A673 (cell line): ENCODE results near the gene RING1. TPM values are rescaled to one million over a fixed set of nuclear protein-coding genes. Genes with fewer than 3 reads are reported as not detected.

Experiments
- Bru-seq: library from RNA; stranded (reverse); fragments of 400-500 nt; gene quantifications from one replicate; lab custom pipeline; 2021; lab: Mats Ljungman, UMichigan
- BruChase-seq, 2 experiments: library from RNA; stranded (reverse); fragments of 400-500 nt; gene quantifications; one replicate each; lab custom pipeline; 2021; lab: Mats Ljungman, UMichigan
- BruUV-seq: library from RNA; stranded (reverse); fragments of 400-500 nt; replicated peaks from 2 replicates; lab custom pipeline; 2021; lab: Mats Ljungman, UMichigan
- CTCF ChIA-PET: fragments of 300-600 bp; sonication (Branson Sonifier 250); formaldehyde crosslinking; loops from one replicate; lab custom pipeline; 2022; ENCODE audit warnings: antibody characterized with exemption; lab: Charles Lee
- POLR2A ChIA-PET: fragments of 300-600 bp; sonication (Branson Sonifier 250); formaldehyde crosslinking; loops from one replicate; lab custom pipeline; 2022; ENCODE audit warnings: antibody characterized with exemption; ENCODE audit not compliant: low non-redundant PET; lab: Charles Lee
- DNase-seq: peaks from one replicate; pipeline ENCODE4 v3.0.0-alpha.2; 2015; ENCODE audit warnings: low spot score
- H3K27ac ChIP-seq: fragments of 200-600 bp; sonication (generic); 2 replicates; pipeline ENCODE4 v1.5.1; 2016; ENCODE audit warnings: mixed run types, low read depth, mild to moderate bottlenecking, mixed read lengths, antibody characterized with exemption, low read length; ENCODE audit not compliant: poor library complexity, severe bottlenecking
- H3K27me3 ChIP-seq: fragments of 200-600 bp; sonication (generic); replicated peaks from 2 replicates; pipeline ENCODE4 v1.6.1; 2017; ENCODE audit warnings: mixed run types, low read depth, mild to moderate bottlenecking, mixed read lengths, antibody characterized with exemption, low read length; ENCODE audit not compliant: insufficient read depth, poor library complexity
- H3K36me3 ChIP-seq: fragments of 200-600 bp; sonication (generic); 2 replicates; pipeline ENCODE4 v1.6.1; 2016; ENCODE audit warnings: mixed run types, mild to moderate bottlenecking, mixed read lengths, antibody characterized with exemption, low read length; ENCODE audit not compliant: insufficient read depth, poor library complexity, severe bottlenecking
- H3K4me1 ChIP-seq: fragments of 200-600 bp; sonication (generic); 2 replicates; pipeline ENCODE4 v1.6.1; 2017; ENCODE audit warnings: mixed run types, mild to moderate bottlenecking, mixed read lengths, antibody characterized with exemption, low read length; ENCODE audit not compliant: insufficient read depth, poor library complexity, severe bottlenecking
- H3K4me3 ChIP-seq: fragments of 200-600 bp; sonication (generic); 2 replicates; pipeline ENCODE4 v1.5.1; 2016; ENCODE audit warnings: low read depth, mixed run types, mild to moderate bottlenecking, mixed read lengths, low read length; ENCODE audit not compliant: poor library complexity, severe bottlenecking
- H3K9me3 ChIP-seq: fragments of 200-600 bp; sonication (generic); 2 replicates; pipeline ENCODE4 v1.6.1; 2016; ENCODE audit warnings: mixed run types, low read depth, mild to moderate bottlenecking, mixed read lengths, antibody characterized with exemption, low read length; ENCODE audit not compliant: poor library complexity, severe bottlenecking
- CTCF ChIP-seq: fragments of 300-800, 200-600 bp; sonication (generic); conservative IDR thresholded peaks from 2 replicates; pipeline ENCODE4 v1.5.1; 2017; ENCODE audit warnings: low read depth, mild to moderate bottlenecking, antibody characterized with exemption, low read length, moderate library complexity, mixed read lengths
- EZH2 ChIP-seq: fragments of 200-600 bp; sonication (generic); IDR thresholded peaks from 2 replicates; pipeline ENCODE4 v1.6.1; 2017; ENCODE audit warnings: borderline replicate concordance, low read depth, mild to moderate bottlenecking, mixed read lengths, antibody characterized with exemption, low read length; ENCODE audit not compliant: poor library complexity, severe bottlenecking
- intact Hi-C: fragments of 100-400 bp; cut with micrococcal nuclease; formaldehyde crosslinking; loops from one replicate; pipeline ENCODE4 v1.10.0; 2022; ENCODE audit not compliant: unreplicated experiment
- long read RNA-seq: library from polyadenylated mRNA; stranded (forward); transcript quantifications from one replicate; pipeline ENCODE4 v2.0.0, GENCODE V29; 2022
- total RNA-seq: library from RNA; stranded (reverse); gene quantifications from 2 replicates; pipeline ENCODE4 v1.2.3, GENCODE V29; 2021

Gene RING1
- total RNA-seq (43.3 and 47.5 TPM in 2 replicates), Bru-seq, nascent RNA (percentile 73 among the genes with signal in this experiment), BruChase-seq, experiment 1, labeled RNA remaining after a 2-hour chase (percentile 72 among the genes with signal in this experiment), BruChase-seq, experiment 2, labeled RNA remaining after a 6-hour chase (percentile 78 among the genes with signal in this experiment)
- long read RNA-seq, partial matches to known transcripts, result 3 of 9 reads
- long read RNA-seq, other reads (novel, unspliced or antisense), result 5 of 9 reads

GRCh38 chr6:33208091-33208967 lies at the start of gene RING1:
Gene RING1 (plus strand): TSS chr6:33208500. CDS start chr6:33208823, 323 bp downstream.
- intact Hi-C loops, result loop anchor here (2.0 to 10.0 kb wide), 2 partner anchors 40 to 186 kb away; partner anchors contain the start of gene KIFC1
- POLR2A ChIA-PET, result interaction anchor here (0.9 kb wide), 1 partner anchor 236 kb away, joined by 5 read pairs; no protein-coding TSS in a partner anchor
- H3K36me3 ChIP-seq, result peaks cover 19% of the 10 kb centered on the region
- CTCF ChIA-PET, result no interaction called here
- H3K4me1 ChIP-seq, result peaks cover 42% of the 10 kb centered on the region
- peak within 1 kb of the TSS; percentile 98 for H3K27ac ChIP-seq
- peak within 1 kb of the TSS; percentile 96 for H3K4me3 ChIP-seq
- no peak for TF ChIP-seq EZH2
- TF ChIP-seq CTCF, result no peak
- H3K9me3 ChIP-seq, result no peaks in the 10 kb centered on the region
- H3K27me3 ChIP-seq, result no peaks in the 10 kb centered on the region
- DNase-seq, result peak; percentile 85
- BruUV-seq, result TSS peak; percentile 94

GRCh38 chr6:33160096-33160495 lies 48.2 kb upstream of the RING1 start:
- no TSS peak for BruUV-seq
- Histone ChIP-seq H3K27ac (no peak overlapping the region), H3K4me3 (no peak overlapping the region), H3K9me3 (no peaks in the 10 kb centered on the region), H3K27me3 (no peaks in the 10 kb centered on the region), H3K36me3 (no peaks in the 10 kb centered on the region), H3K4me1 (peaks cover 7% of the 10 kb centered on the region)
- intact Hi-C loops, result no loop called here
- CTCF ChIA-PET, result no interaction called here
- no peak for TF ChIP-seq CTCF
- no peak for TF ChIP-seq EZH2
- no peak for DNase-seq
- POLR2A ChIA-PET, result no interaction called here

- peak overlapping the region; percentile 54 for H3K4me3 ChIP-seq
- TF ChIP-seq EZH2, result no peak
- TF ChIP-seq CTCF, result no peak
- POLR2A ChIA-PET, result no interaction called here
Measured at GRCh38 chr6:33160728-33161344, 47.5 kb upstream of the RING1 start.

More at GRCh38 chr6:33160728-33161344, 47.5 kb upstream of the RING1 start:
- Histone ChIP-seq H3K27me3 (no peaks in the 10 kb centered on the region), H3K4me1 (peaks cover 7% of the 10 kb centered on the region), H3K27ac (no peak overlapping the region), H3K9me3 (no peaks in the 10 kb centered on the region), H3K36me3 (no peaks in the 10 kb centered on the region)
- no TSS peak for BruUV-seq
- CTCF ChIA-PET, result interaction anchor here (0.8 to 2.3 kb wide), 3 partner anchors 12 to 87 kb away, joined by 7 to 16 read pairs (median 13); no protein-coding TSS in a partner anchor
- DNase-seq, result peak; percentile 48
- intact Hi-C loops, result loop anchor here (1.0 kb wide), 1 partner anchor 88 kb away; no protein-coding TSS in a partner anchor
